ENCODE data around the gene PEF1. TPM values are rescaled to one million over a fixed set of nuclear protein-coding genes. Genes with fewer than 3 reads are reported as not detected.

The PEF1 gene
- polyA plus RNA-seq, 2 donors, result 38.6 to 62.0 TPM

- Histone ChIP-seq H3K4me1 (ENCODE audit: control insufficient read depth in 2 of 2, insufficient read depth in 2 of 2, low read length in 1 of 2) (peaks cover 0 to 1% of the 10 kb centered on the region in 2 donors), H3K27ac (ENCODE audit: low read depth in 2 of 2, low read length in 1 of 2) (no peak overlapping the region), H3K36me3 (ENCODE audit: control insufficient read depth in 2 of 2, insufficient read depth in 2 of 2, low read length in 1 of 2) (no peaks in the 10 kb centered on the region), H3K4me3 (ENCODE audit: low read depth in 1 of 2, low read length in 2 of 2) (no peak overlapping the region), H3K9me3 (ENCODE audit: control insufficient read depth in 2 of 2, insufficient read depth in 1 of 2, low read depth in 1 of 2, low read length in 1 of 2) (no peaks in the 10 kb centered on the region), H3K27me3 (ENCODE audit: control insufficient read depth in 1 of 2, insufficient read depth in 2 of 2, low read length in 2 of 2) (no peaks in the 10 kb centered on the region)
- WGBS, 2 donors, result 54 to 66% methylated on average over 9 of the region's 9 CpGs
These were observed 5.7 kb upstream of the PEF1 start for GRCh38 chr1:31650161-31651088.

GRCh38 chr1:31648641-31649357 lies 4.1 kb upstream of the PEF1 start:
- Histone ChIP-seq H3K4me3 (ENCODE audit: low read depth in 1 of 2, low read length in 2 of 2) (no peak overlapping the region), H3K36me3 (ENCODE audit: control insufficient read depth in 2 of 2, insufficient read depth in 2 of 2, low read length in 1 of 2) (no peaks in the 10 kb centered on the region), H3K4me1 (ENCODE audit: control insufficient read depth in 2 of 2, insufficient read depth in 2 of 2, low read length in 1 of 2) (peaks cover 0 to 1% of the 10 kb centered on the region in 2 donors), H3K27me3 (ENCODE audit: control insufficient read depth in 1 of 2, insufficient read depth in 2 of 2, low read length in 2 of 2) (no peaks in the 10 kb centered on the region), H3K9me3 (ENCODE audit: control insufficient read depth in 2 of 2, insufficient read depth in 1 of 2, low read depth in 1 of 2, low read length in 1 of 2) (no peaks in the 10 kb centered on the region), H3K27ac (ENCODE audit: low read depth in 2 of 2, low read length in 1 of 2) (peak overlapping the region in 1 of 2 donors; percentile 14)
- WGBS, 2 donors, result 58 to 67% methylated on average over 9 of the region's 9 CpGs

- H3K27ac ChIP-seq (ENCODE audit: low read depth in 2 of 2, low read length in 1 of 2), result peak overlapping the region in 1 of 2 donors; percentile 14
- H3K9me3 ChIP-seq (ENCODE audit: control insufficient read depth in 2 of 2, insufficient read depth in 1 of 2, low read depth in 1 of 2, low read length in 1 of 2), result no peaks in the 10 kb centered on the region
- H3K36me3 ChIP-seq (ENCODE audit: control insufficient read depth in 2 of 2, insufficient read depth in 2 of 2, low read length in 1 of 2), result no peaks in the 10 kb centered on the region
- 42 to 66% methylated on average over 2 of the region's 2 CpGs for WGBS, 2 donors
- peaks cover 0 to 1% of the 10 kb centered on the region in 2 donors for H3K4me1 ChIP-seq (ENCODE audit: control insufficient read depth in 2 of 2, insufficient read depth in 2 of 2, low read length in 1 of 2)
- H3K27me3 ChIP-seq (ENCODE audit: control insufficient read depth in 1 of 2, insufficient read depth in 2 of 2, low read length in 2 of 2), result no peaks in the 10 kb centered on the region
- H3K4me3 ChIP-seq (ENCODE audit: low read depth in 1 of 2, low read length in 2 of 2), result no peak overlapping the region
These were observed 3.5 kb upstream of the PEF1 start for GRCh38 chr1:31648190-31648589.

- Histone ChIP-seq H3K27ac (ENCODE audit: low read depth in 2 of 2, low read length in 1 of 2) (no peak overlapping the region), H3K9me3 (ENCODE audit: control insufficient read depth in 2 of 2, insufficient read depth in 1 of 2, low read depth in 1 of 2, low read length in 1 of 2) (no peaks in the 10 kb centered on the region), H3K36me3 (ENCODE audit: control insufficient read depth in 2 of 2, insufficient read depth in 2 of 2, low read length in 1 of 2) (no peaks in the 10 kb centered on the region), H3K4me1 (ENCODE audit: control insufficient read depth in 2 of 2, insufficient read depth in 2 of 2, low read length in 1 of 2) (peaks cover 0 to 1% of the 10 kb centered on the region in 2 donors), H3K27me3 (ENCODE audit: control insufficient read depth in 1 of 2, insufficient read depth in 2 of 2, low read length in 2 of 2) (no peaks in the 10 kb centered on the region), H3K4me3 (ENCODE audit: low read depth in 1 of 2, low read length in 2 of 2) (no peak overlapping the region)
- 76 to 82% methylated on average over 2 of the region's 2 CpGs for WGBS, 2 donors
These were observed 2.4 kb upstream of the PEF1 start for GRCh38 chr1:31647106-31647505.

DNA sequence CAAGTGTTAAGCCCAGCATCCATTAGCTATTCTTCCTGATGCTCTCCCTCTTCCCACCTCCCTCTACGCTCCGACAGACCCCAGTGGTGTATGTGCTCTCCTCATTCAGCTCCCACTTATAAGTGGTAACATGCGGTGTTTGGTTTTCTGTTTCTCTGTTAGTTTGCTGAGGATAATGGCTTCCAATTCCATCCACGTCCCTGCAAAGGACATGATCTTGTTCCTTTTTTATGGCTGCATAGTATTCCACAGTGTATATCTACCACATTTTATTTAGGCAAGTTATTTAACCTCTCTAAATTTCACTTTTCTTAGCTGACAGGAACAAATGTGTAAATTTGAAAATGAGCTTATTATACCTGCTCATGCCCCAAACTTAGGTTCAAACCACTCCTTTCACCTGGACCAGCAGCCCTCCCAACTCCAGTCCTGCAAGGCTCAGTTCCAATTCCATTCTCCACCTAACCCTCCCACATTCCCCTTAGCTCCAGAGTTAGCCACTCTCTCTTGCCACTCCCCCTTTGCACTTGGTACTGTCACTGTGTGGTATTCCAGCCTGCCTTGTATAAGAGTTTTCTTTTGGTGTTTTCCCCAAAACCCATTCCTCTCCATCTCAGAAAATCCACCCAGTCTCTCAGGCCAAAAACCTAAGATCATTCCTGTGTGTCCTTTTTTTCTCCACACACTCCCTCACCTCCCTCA lies 1.7 kb upstream of the PEF1 start:
- Histone ChIP-seq H3K27me3 (ENCODE audit: control insufficient read depth in 1 of 2, insufficient read depth in 2 of 2, low read length in 2 of 2) (no peaks in the 10 kb centered on the region), H3K4me1 (ENCODE audit: control insufficient read depth in 2 of 2, insufficient read depth in 2 of 2, low read length in 1 of 2) (peaks cover 0 to 1% of the 10 kb centered on the region in 2 donors), H3K27ac (ENCODE audit: low read depth in 2 of 2, low read length in 1 of 2) (no peak overlapping the region), H3K36me3 (ENCODE audit: control insufficient read depth in 2 of 2, insufficient read depth in 2 of 2, low read length in 1 of 2) (no peaks in the 10 kb centered on the region), H3K4me3 (ENCODE audit: low read depth in 1 of 2, low read length in 2 of 2) (no peak overlapping the region), H3K9me3 (ENCODE audit: control insufficient read depth in 2 of 2, insufficient read depth in 1 of 2, low read depth in 1 of 2, low read length in 1 of 2) (no peaks in the 10 kb centered on the region)
- 95 to 98% methylated on average over 4 of the region's 4 CpGs for WGBS, 2 donors

DNA sequence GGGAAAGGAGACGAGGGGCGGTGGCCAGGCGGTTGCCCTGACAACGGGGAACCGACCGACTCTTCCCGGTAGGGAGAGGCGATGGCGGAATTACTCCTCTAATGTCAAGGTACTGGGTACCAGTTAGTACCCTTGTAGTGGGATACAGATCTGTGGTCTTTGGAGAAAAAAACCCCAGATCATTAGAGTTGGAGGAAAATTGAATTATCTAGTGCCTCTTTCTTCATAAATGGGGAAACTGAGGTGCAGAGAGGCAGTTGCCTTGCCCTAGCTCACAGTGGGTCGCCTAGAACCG lies 545 bp upstream of the PEF1 start:
- peak overlapping the region; percentile 88 to 99 for H3K27ac ChIP-seq (ENCODE audit: low read depth in 2 of 2, low read length in 1 of 2)
- no peaks in the 10 kb centered on the region for H3K9me3 ChIP-seq (ENCODE audit: control insufficient read depth in 2 of 2, insufficient read depth in 1 of 2, low read depth in 1 of 2, low read length in 1 of 2)
- 0 to 1% methylated on average over 11 of the region's 11 CpGs for WGBS, 2 donors
- peak overlapping the region; percentile 85 to 90 for H3K4me3 ChIP-seq (ENCODE audit: low read depth in 1 of 2, low read length in 2 of 2)
- H3K27me3 ChIP-seq (ENCODE audit: control insufficient read depth in 1 of 2, insufficient read depth in 2 of 2, low read length in 2 of 2), result no peaks in the 10 kb centered on the region
- H3K36me3 ChIP-seq (ENCODE audit: control insufficient read depth in 2 of 2, insufficient read depth in 2 of 2, low read length in 1 of 2), result no peaks in the 10 kb centered on the region
- no peaks in the 10 kb centered on the region for H3K4me1 ChIP-seq (ENCODE audit: control insufficient read depth in 2 of 2, insufficient read depth in 2 of 2, low read length in 1 of 2)

DNA sequence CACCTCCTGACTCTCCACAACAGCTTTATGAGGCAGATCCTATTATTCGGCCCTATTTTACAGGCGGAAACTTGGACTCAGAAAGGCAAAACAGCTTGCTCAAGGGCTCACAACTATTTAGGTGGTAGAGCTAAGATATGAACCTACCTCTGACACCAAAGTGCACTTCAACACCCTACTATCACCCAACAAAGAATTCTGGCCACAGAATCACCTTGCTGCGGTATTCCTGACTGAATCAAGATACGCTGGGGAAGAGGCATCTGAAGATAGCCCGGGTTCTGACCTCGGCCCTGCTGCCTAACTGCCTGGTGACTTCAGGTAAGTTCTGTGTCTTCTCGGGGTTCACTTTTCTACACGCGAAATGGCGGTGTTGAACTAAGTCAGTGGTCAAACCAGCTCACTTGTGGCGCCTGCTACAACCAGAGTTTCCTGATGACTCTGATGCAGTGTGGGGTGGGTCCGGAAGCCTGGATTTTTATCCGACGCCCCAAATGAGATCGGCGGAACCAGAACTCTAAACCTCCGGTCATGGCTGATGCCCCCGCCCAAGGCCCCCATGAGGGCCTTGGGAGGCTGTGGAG lies 608 bp downstream of the PEF1 start:
- Histone ChIP-seq H3K27ac (ENCODE audit: low read depth in 2 of 2, low read length in 1 of 2) (peak overlapping the region; percentile 88 to 99), H3K27me3 (ENCODE audit: control insufficient read depth in 1 of 2, insufficient read depth in 2 of 2, low read length in 2 of 2) (no peaks in the 10 kb centered on the region), H3K4me1 (ENCODE audit: control insufficient read depth in 2 of 2, insufficient read depth in 2 of 2, low read length in 1 of 2) (peaks cover 0 to 2% of the 10 kb centered on the region in 2 donors), H3K36me3 (ENCODE audit: control insufficient read depth in 2 of 2, insufficient read depth in 2 of 2, low read length in 1 of 2) (no peaks in the 10 kb centered on the region), H3K9me3 (ENCODE audit: control insufficient read depth in 2 of 2, insufficient read depth in 1 of 2, low read depth in 1 of 2, low read length in 1 of 2) (no peaks in the 10 kb centered on the region), H3K4me3 (ENCODE audit: low read depth in 1 of 2, low read length in 2 of 2) (peak overlapping the region; percentile 85 to 90)
- 5 to 6% methylated on average over 18 of the region's 18 CpGs for WGBS, 2 donors

GRCh38 chr1:31642897-31643296 lies 1.8 kb downstream of the PEF1 start:
- Histone ChIP-seq H3K4me1 (ENCODE audit: control insufficient read depth in 2 of 2, insufficient read depth in 2 of 2, low read length in 1 of 2) (peaks cover 5 to 7% of the 10 kb centered on the region in 2 donors), H3K27ac (ENCODE audit: low read depth in 2 of 2, low read length in 1 of 2) (no peak overlapping the region), H3K9me3 (ENCODE audit: control insufficient read depth in 2 of 2, insufficient read depth in 1 of 2, low read depth in 1 of 2, low read length in 1 of 2) (no peaks in the 10 kb centered on the region), H3K27me3 (ENCODE audit: control insufficient read depth in 1 of 2, insufficient read depth in 2 of 2, low read length in 2 of 2) (no peaks in the 10 kb centered on the region), H3K36me3 (ENCODE audit: control insufficient read depth in 2 of 2, insufficient read depth in 2 of 2, low read length in 1 of 2) (no peaks in the 10 kb centered on the region), H3K4me3 (ENCODE audit: low read depth in 1 of 2, low read length in 2 of 2) (no peak overlapping the region)
- 95 to 97% methylated on average over 3 of the region's 3 CpGs for WGBS, 2 donors

GRCh38 chr1:31642366-31642765 lies 2.3 kb downstream of the PEF1 start:
- H3K4me3 ChIP-seq (ENCODE audit: low read depth in 1 of 2, low read length in 2 of 2), result no peak overlapping the region
- H3K4me1 ChIP-seq (ENCODE audit: control insufficient read depth in 2 of 2, insufficient read depth in 2 of 2, low read length in 1 of 2), result peaks cover 5 to 7% of the 10 kb centered on the region in 2 donors
- no peaks in the 10 kb centered on the region for H3K27me3 ChIP-seq (ENCODE audit: control insufficient read depth in 1 of 2, insufficient read depth in 2 of 2, low read length in 2 of 2)
- no peak overlapping the region for H3K27ac ChIP-seq (ENCODE audit: low read depth in 2 of 2, low read length in 1 of 2)
- 83 to 90% methylated on average over 4 of the region's 4 CpGs for WGBS, 2 donors
- no peaks in the 10 kb centered on the region for H3K36me3 ChIP-seq (ENCODE audit: control insufficient read depth in 2 of 2, insufficient read depth in 2 of 2, low read length in 1 of 2)
- no peaks in the 10 kb centered on the region for H3K9me3 ChIP-seq (ENCODE audit: control insufficient read depth in 2 of 2, insufficient read depth in 1 of 2, low read depth in 1 of 2, low read length in 1 of 2)

Measured in esophagus (tissue), 2 donors.